MM.1S (cell line): ENCODE measurements around the gene CDK5.

Experiments
- DNase-seq: peaks from one replicate; pipeline ENCODE4 v3.0.0-alpha.2; 2015
- H2AFZ ChIP-seq: fragments of 300-600 bp; sonication (generic); 2 replicates; pipeline ENCODE4 v1.6.0; 2016; ENCODE audit warnings: antibody characterized with exemption, low read length
- H3F3A ChIP-seq: fragments of 300-600 bp; sonication (generic); 2 replicates; pipeline ENCODE4 v1.6.1; 2016; ENCODE audit warnings: mild to moderate bottlenecking, antibody characterized with exemption, low read length, moderate library complexity, mixed read lengths; ENCODE audit not compliant: insufficient read depth
- H3K27ac ChIP-seq: fragments of 300-600 bp; sonication (generic); 2 replicates; pipeline ENCODE4 v1.5.1; 2016; ENCODE audit warnings: mild to moderate bottlenecking, low read length
- H3K27me3 ChIP-seq: fragments of 300-600 bp; sonication (generic); replicated peaks from 2 replicates; pipeline ENCODE4 v1.6.0; 2016; ENCODE audit warnings: low read length; ENCODE audit not compliant: insufficient read depth
- H3K36me3 ChIP-seq: fragments of 300-600 bp; sonication (generic); replicated peaks from 2 replicates; pipeline ENCODE4 v1.6.1; 2016; ENCODE audit warnings: mild to moderate bottlenecking, low read length, mixed read lengths; ENCODE audit not compliant: insufficient read depth
- H3K4me1 ChIP-seq: fragments of 300-600 bp; sonication (generic); 2 replicates; pipeline ENCODE4 v1.6.1; 2016; ENCODE audit warnings: low read length, mixed read lengths
- H3K4me2 ChIP-seq: fragments of 300-600 bp; sonication (generic); 2 replicates; pipeline ENCODE4 v1.6.0; 2016; ENCODE audit warnings: low read depth, low read length
- H3K4me3 ChIP-seq: fragments of 300-600 bp; sonication (generic); 2 replicates; pipeline ENCODE4 v1.5.1; 2016; ENCODE audit warnings: low read length, mixed read lengths
- H3K79me2 ChIP-seq: fragments of 300-600 bp; sonication (generic); 2 replicates; pipeline ENCODE4 v1.6.1; 2016; ENCODE audit warnings: mixed run types, low read length, mixed read lengths
- H3K9ac ChIP-seq: fragments of 300-600 bp; sonication (generic); 2 replicates; pipeline ENCODE4 v1.6.1; 2016; ENCODE audit warnings: low read length, mixed read lengths
- H3K9me2 ChIP-seq: fragments of 300-600 bp; sonication (generic); replicated peaks from 2 replicates; pipeline ENCODE4 v1.6.1; 2016; ENCODE audit warnings: mild to moderate bottlenecking, low read length, mixed read lengths; ENCODE audit not compliant: insufficient read depth
- H3K9me3 ChIP-seq: fragments of 300-600 bp; sonication (generic); replicated peaks from 2 replicates; pipeline ENCODE4 v1.6.1; 2016; ENCODE audit warnings: mild to moderate bottlenecking, low read length, mixed read lengths; ENCODE audit not compliant: insufficient read depth
- H4K20me1 ChIP-seq: fragments of 300-600 bp; sonication (generic); 2 replicates; pipeline ENCODE4 v1.6.1; 2016; ENCODE audit warnings: mild to moderate bottlenecking, low read length, moderate library complexity, mixed read lengths; ENCODE audit not compliant: insufficient read depth
- EZH2 ChIP-seq: fragments of 300-600 bp; sonication (generic); optimal IDR thresholded peaks from 2 replicates; pipeline ENCODE3; 2017; ENCODE audit warnings: low read depth, mild to moderate bottlenecking, antibody characterized with exemption, low read length, mixed read lengths
- EZH2phosphoT487 ChIP-seq: fragments of 300-600 bp; sonication (generic); IDR thresholded peaks from 2 replicates; pipeline ENCODE4 v1.6.1; 2018; ENCODE audit warnings: antibody characterized with exemption, low read length
- TF ChIP-seq, protein P1 (sequence below): fragments of 300-600 bp; sonication (generic); IDR thresholded peaks from 2 replicates; pipeline ENCODE4 v1.5.1; 2016; ENCODE audit warnings: antibody characterized with exemption, low read length, mixed read lengths

CDK5 gene

DNA sequence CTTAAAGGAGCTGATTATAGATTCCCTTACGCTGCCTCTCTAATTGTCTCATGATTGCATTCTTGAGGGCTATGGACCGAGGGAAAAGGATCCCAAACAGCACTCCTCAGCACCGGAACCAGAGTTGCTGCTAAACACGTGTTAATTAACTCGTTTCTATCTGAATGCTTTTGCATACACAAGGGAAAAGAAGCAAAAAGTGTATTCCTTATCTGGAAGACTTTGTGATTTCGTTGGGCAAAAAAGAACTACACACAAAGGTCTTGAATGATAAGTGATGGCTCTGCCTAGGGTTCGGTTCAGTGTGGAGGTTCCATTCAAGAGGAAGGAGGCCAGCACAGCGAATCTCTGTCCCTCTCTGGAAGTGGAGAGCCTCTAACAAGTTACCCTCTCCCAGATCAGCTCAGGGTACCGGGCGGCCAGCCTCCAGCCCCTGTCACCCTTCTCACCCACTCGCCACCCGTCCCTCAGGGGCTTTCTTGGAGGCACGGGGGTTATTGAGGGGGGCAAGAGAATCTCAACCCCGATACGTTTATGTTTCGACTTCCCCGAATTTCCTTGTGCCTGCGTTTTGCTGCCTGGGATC is 1.2 kb upstream of the CDK5 start:
- peak; percentile 29 for DNase-seq
- Histone ChIP-seq H3K9ac (peak overlapping the region; percentile 66), H3K4me1 (peaks cover 6% of the 10 kb centered on the region), H3K27me3 (no peaks in the 10 kb centered on the region), H3K79me2 (peaks cover 36% of the 10 kb centered on the region), H3K4me3 (peak overlapping the region; percentile 87), H2AFZ (peak overlapping the region; percentile 90), H3K9me2 (no peaks in the 10 kb centered on the region), H3K4me2 (peak overlapping the region; percentile 98), H3F3A (peaks cover 12% of the 10 kb centered on the region), H3K9me3 (no peaks in the 10 kb centered on the region), H3K36me3 (no peaks in the 10 kb centered on the region), H3K27ac (peak overlapping the region; percentile 65; the same call in 1 of the 2 replicates), H4K20me1 (no peaks in the 10 kb centered on the region)
- no peak for TF ChIP-seq EZH2
- TF ChIP-seq EZH2phosphoT487: no peak
- TF ChIP-seq, protein P1, sequence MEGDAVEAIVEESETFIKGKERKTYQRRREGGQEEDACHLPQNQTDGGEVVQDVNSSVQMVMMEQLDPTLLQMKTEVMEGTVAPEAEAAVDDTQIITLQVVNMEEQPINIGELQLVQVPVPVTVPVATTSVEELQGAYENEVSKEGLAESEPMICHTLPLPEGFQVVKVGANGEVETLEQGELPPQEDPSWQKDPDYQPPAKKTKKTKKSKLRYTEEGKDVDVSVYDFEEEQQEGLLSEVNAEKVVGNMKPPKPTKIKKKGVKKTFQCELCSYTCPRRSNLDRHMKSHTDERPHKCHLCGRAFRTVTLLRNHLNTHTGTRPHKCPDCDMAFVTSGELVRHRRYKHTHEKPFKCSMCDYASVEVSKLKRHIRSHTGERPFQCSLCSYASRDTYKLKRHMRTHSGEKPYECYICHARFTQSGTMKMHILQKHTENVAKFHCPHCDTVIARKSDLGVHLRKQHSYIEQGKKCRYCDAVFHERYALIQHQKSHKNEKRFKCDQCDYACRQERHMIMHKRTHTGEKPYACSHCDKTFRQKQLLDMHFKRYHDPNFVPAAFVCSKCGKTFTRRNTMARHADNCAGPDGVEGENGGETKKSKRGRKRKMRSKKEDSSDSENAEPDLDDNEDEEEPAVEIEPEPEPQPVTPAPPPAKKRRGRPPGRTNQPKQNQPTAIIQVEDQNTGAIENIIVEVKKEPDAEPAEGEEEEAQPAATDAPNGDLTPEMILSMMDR: no peak

DNA sequence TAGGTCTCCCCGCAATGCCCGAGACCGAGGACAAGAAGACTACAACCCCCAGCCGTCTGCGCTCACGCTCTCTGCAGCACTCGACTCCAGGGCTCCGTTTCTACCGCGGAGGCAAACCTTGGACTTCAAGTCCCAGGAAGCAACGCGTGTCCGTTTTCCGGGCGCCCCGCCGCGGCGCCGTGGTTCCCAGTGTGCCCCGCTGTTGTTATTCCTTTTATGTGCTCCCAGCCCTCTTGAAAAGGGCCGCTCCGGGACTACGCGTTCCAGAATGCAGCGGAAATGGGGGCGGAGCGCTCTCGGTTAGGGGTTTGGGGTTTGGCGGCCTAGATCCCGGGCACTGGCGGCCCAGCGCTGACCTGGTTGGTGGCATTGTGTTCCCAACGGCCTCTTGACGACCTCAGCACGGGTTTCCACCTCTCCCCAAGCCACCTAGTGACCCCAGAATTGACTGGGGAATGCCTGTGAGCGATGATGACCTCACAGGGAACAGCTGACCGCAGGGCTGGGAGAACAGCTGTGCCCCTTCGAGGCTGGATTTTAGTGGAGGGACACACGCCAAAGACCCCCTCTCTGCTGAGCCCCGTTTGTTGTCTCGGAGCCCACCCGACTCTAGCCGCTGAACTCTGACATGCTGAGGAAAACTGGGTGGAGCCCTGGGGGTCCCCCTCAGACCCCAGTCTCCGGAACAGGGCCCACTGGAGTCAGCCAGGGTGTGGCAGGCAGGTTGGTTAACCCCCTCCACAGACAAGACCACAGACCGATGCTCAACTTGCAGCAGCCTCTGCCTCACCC is 488 bp upstream of the CDK5 start:
- Histone ChIP-seq H3K4me3 (peak overlapping the region; percentile 87), H3K4me1 (peaks cover 6% of the 10 kb centered on the region), H3K9ac (peak overlapping the region; percentile 66), H3K36me3 (no peaks in the 10 kb centered on the region), H2AFZ (peak overlapping the region; percentile 90), H3K4me2 (peak overlapping the region; percentile 98), H3K9me3 (no peaks in the 10 kb centered on the region), H4K20me1 (no peaks in the 10 kb centered on the region), H3K79me2 (peaks cover 36% of the 10 kb centered on the region), H3F3A (peaks cover 12% of the 10 kb centered on the region), H3K9me2 (no peaks in the 10 kb centered on the region), H3K27ac (peak overlapping the region; percentile 65; the same call in 1 of the 2 replicates), H3K27me3 (no peaks in the 10 kb centered on the region)
- TF ChIP-seq, protein P1: no peak
- TF ChIP-seq EZH2phosphoT487: no peak
- no peak for TF ChIP-seq EZH2
- peak; percentile 100 for DNase-seq

DNA sequence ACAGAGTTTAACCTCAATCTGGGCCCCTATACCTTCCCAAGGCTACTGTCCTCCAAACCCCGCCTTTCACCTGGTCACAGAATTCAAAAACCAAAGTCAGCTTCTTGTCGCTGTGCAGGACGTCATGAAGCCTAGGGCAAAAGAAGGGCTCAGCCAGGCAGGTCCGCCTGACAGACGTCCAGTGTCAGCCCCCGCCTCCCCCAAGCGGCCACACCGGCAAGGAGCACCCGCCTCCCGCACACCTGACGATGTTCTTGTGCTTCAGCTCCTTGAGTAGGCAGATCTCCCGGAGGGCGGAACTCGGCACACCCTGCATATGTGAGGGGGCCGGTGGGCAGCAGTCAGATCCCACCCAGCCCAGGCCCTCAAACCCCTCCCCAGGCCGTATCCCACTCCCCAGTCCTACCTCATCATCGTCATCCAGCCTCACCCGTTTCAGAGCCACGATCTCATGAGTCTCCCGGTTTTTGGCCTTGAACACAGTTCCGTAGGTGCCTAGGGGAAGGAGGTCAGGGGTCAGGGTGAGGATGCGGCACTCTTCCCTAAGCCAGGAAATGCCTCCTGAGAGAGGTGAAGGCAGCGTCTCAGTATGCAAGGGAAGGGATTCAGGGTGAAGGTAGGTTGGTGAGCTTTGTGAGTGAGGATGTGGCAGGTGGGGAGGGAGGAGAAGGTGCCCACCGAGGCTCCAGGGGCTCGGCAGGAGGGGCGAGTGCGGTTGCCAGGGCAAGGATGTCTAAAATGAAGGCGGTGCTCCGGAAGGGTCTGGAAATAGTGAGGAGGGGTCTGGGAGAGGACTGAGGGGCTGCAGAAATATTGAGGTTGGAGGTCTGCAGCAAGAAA is 811 bp downstream of the CDK5 start:
- Histone ChIP-seq H3K9ac (peak overlapping the region; percentile 50; the same call in 1 of the 2 replicates), H3K4me2 (peak overlapping the region; percentile 98), H3K9me3 (no peaks in the 10 kb centered on the region), H3K4me3 (peak overlapping the region; percentile 87), H2AFZ (peak overlapping the region; percentile 96), H3K27ac (no peak overlapping the region), H3K27me3 (no peaks in the 10 kb centered on the region), H4K20me1 (no peaks in the 10 kb centered on the region), H3K79me2 (peaks cover 26% of the 10 kb centered on the region), H3K36me3 (no peaks in the 10 kb centered on the region), H3K4me1 (peaks cover 6% of the 10 kb centered on the region), H3F3A (peaks cover 12% of the 10 kb centered on the region), H3K9me2 (no peaks in the 10 kb centered on the region)
- TF ChIP-seq, protein P1: no peak
- TF ChIP-seq EZH2phosphoT487 (no peak), EZH2 (no peak)
- DNase-seq: no peak
